A673 (cell line): Measurements from ENCODE around the gene CARD19.

Experiments used
- EZH2 ChIP-seq: fragments of 200-600 bp; sonication (generic); IDR thresholded peaks from 2 replicates; pipeline ENCODE4 v1.6.1; 2017; ENCODE audit warnings: borderline replicate concordance, low read depth, mild to moderate bottlenecking, mixed read lengths, antibody characterized with exemption, low read length; ENCODE audit not compliant: poor library complexity, severe bottlenecking
- TF ChIP-seq, protein P1 (sequence below): fragments of 300-800, 200-600 bp; sonication (generic); conservative IDR thresholded peaks from 2 replicates; pipeline ENCODE4 v1.5.1; 2017; ENCODE audit warnings: low read depth, mild to moderate bottlenecking, antibody characterized with exemption, low read length, moderate library complexity, mixed read lengths

DNA sequence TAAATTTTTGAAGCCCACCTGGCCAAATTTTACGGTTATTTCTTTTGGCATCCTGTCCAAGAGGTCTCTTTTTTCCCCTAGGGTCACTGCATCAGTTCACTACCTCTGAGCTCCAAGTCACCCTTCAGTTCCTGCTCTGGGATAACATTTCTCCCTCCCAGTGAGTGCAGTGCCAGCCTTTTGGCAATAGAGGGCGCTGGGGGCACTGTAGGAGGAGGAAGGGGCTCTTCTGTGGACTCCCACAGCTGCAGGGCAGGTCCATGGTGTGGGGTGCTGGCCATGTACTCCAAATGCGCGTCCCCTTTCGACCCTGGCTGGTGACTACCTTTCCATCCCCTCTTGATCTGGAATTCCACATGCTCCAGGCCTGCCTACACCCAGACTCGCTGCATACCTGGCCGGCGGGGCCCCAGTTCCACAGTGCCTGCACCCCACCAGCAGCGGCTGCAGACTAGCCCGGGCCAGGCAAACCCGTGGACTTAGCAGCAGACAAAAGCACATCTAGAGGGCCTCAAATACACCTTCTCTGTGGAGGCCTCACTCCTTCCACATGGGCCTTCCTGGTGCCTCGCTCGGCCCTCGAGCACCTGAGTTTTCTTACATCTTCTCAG is 58.4 kb downstream of the CARD19 start:
- TF ChIP-seq, protein P1, sequence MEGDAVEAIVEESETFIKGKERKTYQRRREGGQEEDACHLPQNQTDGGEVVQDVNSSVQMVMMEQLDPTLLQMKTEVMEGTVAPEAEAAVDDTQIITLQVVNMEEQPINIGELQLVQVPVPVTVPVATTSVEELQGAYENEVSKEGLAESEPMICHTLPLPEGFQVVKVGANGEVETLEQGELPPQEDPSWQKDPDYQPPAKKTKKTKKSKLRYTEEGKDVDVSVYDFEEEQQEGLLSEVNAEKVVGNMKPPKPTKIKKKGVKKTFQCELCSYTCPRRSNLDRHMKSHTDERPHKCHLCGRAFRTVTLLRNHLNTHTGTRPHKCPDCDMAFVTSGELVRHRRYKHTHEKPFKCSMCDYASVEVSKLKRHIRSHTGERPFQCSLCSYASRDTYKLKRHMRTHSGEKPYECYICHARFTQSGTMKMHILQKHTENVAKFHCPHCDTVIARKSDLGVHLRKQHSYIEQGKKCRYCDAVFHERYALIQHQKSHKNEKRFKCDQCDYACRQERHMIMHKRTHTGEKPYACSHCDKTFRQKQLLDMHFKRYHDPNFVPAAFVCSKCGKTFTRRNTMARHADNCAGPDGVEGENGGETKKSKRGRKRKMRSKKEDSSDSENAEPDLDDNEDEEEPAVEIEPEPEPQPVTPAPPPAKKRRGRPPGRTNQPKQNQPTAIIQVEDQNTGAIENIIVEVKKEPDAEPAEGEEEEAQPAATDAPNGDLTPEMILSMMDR = peak; percentile 89
- TF ChIP-seq EZH2 = no peak
